Hepatocyte (in vitro differentiated cells): ENCODE measurements around the gene NPHP4. TPM values are rescaled to one million over a fixed set of nuclear protein-coding genes. Genes with fewer than 3 reads are reported as not detected.

Experiments
- DNase-seq: peaks from one replicate; pipeline ENCODE4 v3.0.0-alpha.2; 2016; ENCODE audit warnings: low spot score
- H2AFZ ChIP-seq: fragments of 200-600 bp; sonication (generic); 2 replicates; pipeline ENCODE4 v1.6.0; 2016; ENCODE audit warnings: antibody characterized with exemption, mild to moderate bottlenecking
- H3K27ac ChIP-seq: fragments of 200-600 bp; sonication (generic); 2 replicates; pipeline ENCODE4 v1.5.1; 2016; ENCODE audit warnings: mild to moderate bottlenecking
- H3K27me3 ChIP-seq: fragments of 200-600 bp; sonication (generic); 2 replicates; pipeline ENCODE4 v1.6.1; 2016
- H3K36me3 ChIP-seq: fragments of 200-600 bp; sonication (generic); replicated peaks from 2 replicates; pipeline ENCODE4 v1.5.1; 2016; ENCODE audit warnings: low read depth; ENCODE audit not compliant: insufficient read depth
- H3K4me1 ChIP-seq: fragments of 200-600 bp; sonication (generic); 2 replicates; pipeline ENCODE4 v1.5.1; 2016; ENCODE audit warnings: mild to moderate bottlenecking, moderate library complexity; ENCODE audit not compliant: insufficient read depth
- H3K4me2 ChIP-seq: fragments of 200-600 bp; sonication (generic); 2 replicates; pipeline ENCODE4 v1.6.0; 2016
- H3K4me3 ChIP-seq: fragments of 200-600 bp; sonication (generic); 2 replicates; pipeline ENCODE4 v1.5.1; 2016; ENCODE audit warnings: mild to moderate bottlenecking
- H3K79me2 ChIP-seq: fragments of 200-600 bp; sonication (generic); 2 replicates; pipeline ENCODE4 v1.6.0; 2017; ENCODE audit warnings: mild to moderate bottlenecking
- H3K9me2 ChIP-seq: fragments of 200-600 bp; sonication (generic); replicated peaks from 2 replicates; pipeline ENCODE4 v1.6.0; 2017; ENCODE audit warnings: mild to moderate bottlenecking; ENCODE audit not compliant: insufficient read depth
- H3K9me3 ChIP-seq: fragments of 200-600 bp; sonication (generic); 2 replicates; pipeline ENCODE4 v1.5.1; 2016; ENCODE audit warnings: low read depth, mild to moderate bottlenecking
- H4K20me1 ChIP-seq: fragments of 200-600 bp; sonication (generic); 2 replicates; pipeline ENCODE4 v1.6.0; 2016; ENCODE audit warnings: mild to moderate bottlenecking; ENCODE audit not compliant: insufficient read depth, poor library complexity, severe bottlenecking
- CTCF ChIP-seq: fragments of 200-600 bp; sonication (generic); IDR thresholded peaks from 2 replicates; pipeline ENCODE4 v1.5.1; 2016; ENCODE audit warnings: antibody characterized with exemption, mild to moderate bottlenecking; ENCODE audit not compliant: poor library complexity
- EZH2 ChIP-seq: fragments of 200-600 bp; sonication (generic); IDR thresholded peaks from 2 replicates; pipeline ENCODE4 v1.6.1; 2016; ENCODE audit warnings: antibody characterized with exemption, mild to moderate bottlenecking, borderline replicate concordance
- EZH2phosphoT487 ChIP-seq: fragments of 200-600 bp; sonication (generic); IDR thresholded peaks from one replicate; pipeline ENCODE4 v1.6.1; 2018; ENCODE audit warnings: antibody characterized with exemption, mild to moderate bottlenecking, low read depth, moderate library complexity; ENCODE audit not compliant: unreplicated experiment, severe bottlenecking
- WGBS: methylation state at CpG from one replicate; pipeline ENCODE4 v1.1.6; 2016; ENCODE audit warnings: low lambda C conversion rate; ENCODE audit errors: missing lambda C conversion rate; 5-methylcytosine and 5-hydroxymethylcytosine counted together
- polyA plus RNA-seq: library from polyadenylated mRNA; unstranded; fragments of >200 nt; fragmentation: Nextera tagmentation; extraction: Ambion mirVana; gene quantifications from 2 replicates; pipeline ENCODE4 v1.2.1, GENCODE V29; 2016
- total RNA-seq: library from RNA; depleted of rRNA; stranded (reverse); fragments of >200 nt; gene quantifications from 2 replicates; pipeline ENCODE4 v1.2.3, GENCODE V29; 2014

Gene NPHP4
- total and polyA plus RNA-seq, 2 experiments from 2014 or later, result 5.6 to 6.0 TPM

DNA sequence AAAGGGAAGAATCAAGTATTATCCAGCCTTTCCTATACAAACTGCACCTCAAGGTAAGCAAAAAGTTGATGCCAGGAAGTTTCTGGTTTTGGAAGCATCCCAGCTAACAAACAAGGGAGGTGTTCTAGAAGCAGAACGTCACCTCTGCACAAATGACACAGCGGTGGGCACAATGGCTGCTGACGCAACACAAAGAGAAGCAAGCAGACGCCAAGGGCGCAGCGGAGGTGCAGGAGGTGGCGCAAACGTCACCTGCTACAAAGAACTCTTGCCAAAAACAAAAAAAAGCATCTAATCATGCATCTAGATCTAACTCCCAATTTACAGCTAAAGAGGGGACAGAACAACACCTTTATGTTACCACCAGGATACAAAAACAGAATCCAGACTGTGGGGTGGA, 88.5 kb downstream of the NPHP4 start:
- H3K4me1 ChIP-seq, result no peaks in the 10 kb centered on the region
- no peak overlapping the region for H3K27ac ChIP-seq
- no peaks in the 10 kb centered on the region for H3K36me3 ChIP-seq
- TF ChIP-seq EZH2 (no peak), EZH2phosphoT487 (no peak), CTCF (no peak)
- H3K27me3 ChIP-seq, result no peaks in the 10 kb centered on the region
- DNase-seq, result no peak
- H3K4me3 ChIP-seq, result no peak overlapping the region
- no peaks in the 10 kb centered on the region for H4K20me1 ChIP-seq
- no peaks in the 10 kb centered on the region for H3K79me2 ChIP-seq
- no peaks in the 10 kb centered on the region for H3K9me3 ChIP-seq
- H3K4me2 ChIP-seq, result no peak overlapping the region
- H2AFZ ChIP-seq, result no peak overlapping the region
- no peaks in the 10 kb centered on the region for H3K9me2 ChIP-seq
- WGBS, result 98% methylated on average over 8 of the region's 8 CpGs

GRCh38 chr1:5903031-5903430, 89.2 kb downstream of the NPHP4 start:
- no peaks in the 10 kb centered on the region for H4K20me1 ChIP-seq
- no peaks in the 10 kb centered on the region for H3K36me3 ChIP-seq
- H3K4me2 ChIP-seq, result no peak overlapping the region
- no peak overlapping the region for H2AFZ ChIP-seq
- WGBS, result 94% methylated on average over 5 of the region's 5 CpGs
- no peaks in the 10 kb centered on the region for H3K9me2 ChIP-seq
- H3K4me3 ChIP-seq, result no peak overlapping the region
- TF ChIP-seq EZH2phosphoT487 (no peak), EZH2 (no peak), CTCF (no peak)
- no peaks in the 10 kb centered on the region for H3K4me1 ChIP-seq
- H3K79me2 ChIP-seq, result no peaks in the 10 kb centered on the region
- H3K27me3 ChIP-seq, result no peaks in the 10 kb centered on the region
- H3K9me3 ChIP-seq, result no peaks in the 10 kb centered on the region
- no peak overlapping the region for H3K27ac ChIP-seq
- no peak for DNase-seq

DNA sequence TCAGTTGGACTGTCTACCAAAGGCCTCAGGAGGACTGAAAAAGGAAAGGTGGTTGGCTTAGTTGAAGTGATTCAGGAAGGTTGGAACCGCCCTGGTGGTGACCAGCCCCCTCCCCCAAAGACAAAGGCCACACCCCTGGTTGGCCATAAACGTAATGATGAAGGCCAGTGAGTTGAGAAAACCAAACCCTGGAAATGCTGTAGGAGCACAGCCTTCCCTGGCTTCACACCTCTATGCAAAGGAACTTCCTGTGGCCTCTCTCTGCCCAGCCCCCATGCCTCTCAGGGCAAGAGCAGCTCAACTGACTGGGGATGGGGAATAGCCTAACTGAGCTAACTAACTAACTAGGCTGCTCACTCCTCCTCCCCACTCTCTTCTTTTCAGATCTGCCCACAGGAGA, 90.4 kb downstream of the NPHP4 start:
- Histone ChIP-seq H3K9me2 (no peaks in the 10 kb centered on the region), H2AFZ (no peak overlapping the region), H3K4me1 (no peaks in the 10 kb centered on the region), H4K20me1 (no peaks in the 10 kb centered on the region), H3K36me3 (no peaks in the 10 kb centered on the region), H3K9me3 (no peaks in the 10 kb centered on the region), H3K27me3 (no peaks in the 10 kb centered on the region), H3K27ac (no peak overlapping the region), H3K4me3 (no peak overlapping the region), H3K79me2 (no peaks in the 10 kb centered on the region), H3K4me2 (no peak overlapping the region)
- TF ChIP-seq CTCF (no peak), EZH2 (no peak), EZH2phosphoT487 (no peak)
- no peak for DNase-seq
- 81% methylated on average over 2 of the region's 2 CpGs for WGBS

DNA sequence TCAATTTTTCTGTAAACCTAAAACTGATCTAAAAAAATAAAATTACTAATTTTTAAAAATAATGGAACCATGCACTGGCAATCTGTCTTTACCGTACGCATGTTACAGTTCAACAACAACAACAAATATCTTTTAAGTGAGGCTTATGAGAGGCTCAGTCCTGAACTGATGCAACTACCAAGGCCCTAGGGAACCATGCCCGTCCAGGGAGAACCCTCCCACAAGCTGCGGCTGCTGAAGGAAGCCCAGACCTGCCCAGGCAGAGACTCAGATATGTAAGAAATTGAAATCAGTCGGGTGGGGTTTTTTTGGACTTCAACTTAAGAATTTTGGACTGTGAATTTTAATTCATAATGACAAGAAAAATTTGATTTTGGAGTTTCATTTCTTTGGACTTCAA, 91.1 kb downstream of the NPHP4 start:
- H2AFZ ChIP-seq, result no peak overlapping the region
- no peaks in the 10 kb centered on the region for H3K36me3 ChIP-seq
- TF ChIP-seq EZH2 (no peak), CTCF (no peak), EZH2phosphoT487 (no peak)
- H3K4me3 ChIP-seq, result no peak overlapping the region
- no peak for DNase-seq
- no peaks in the 10 kb centered on the region for H3K9me3 ChIP-seq
- no peak overlapping the region for H3K27ac ChIP-seq
- 93% methylated on average over 5 of the region's 5 CpGs for WGBS
- no peaks in the 10 kb centered on the region for H4K20me1 ChIP-seq
- no peaks in the 10 kb centered on the region for H3K79me2 ChIP-seq
- H3K4me1 ChIP-seq, result no peaks in the 10 kb centered on the region
- no peaks in the 10 kb centered on the region for H3K9me2 ChIP-seq
- no peak overlapping the region for H3K4me2 ChIP-seq
- no peaks in the 10 kb centered on the region for H3K27me3 ChIP-seq
